Fibroblast of the conjunctiva (primary cell): ENCODE data around the gene EMILIN1.
"Not testable (repeated sequence)": the region's sequence is repeated elsewhere in the genome, so short reads cannot be mapped to it uniquely, and the experiment has no call there.

Source experiments
- DNase-seq: peaks from one replicate; pipeline ENCODE4 v3.0.0-alpha.2; 2010; ENCODE audit warnings: low read depth

The EMILIN1 gene

GRCh38 chr2:27094353-27094984, 16.1 kb downstream of the EMILIN1 start:
- DNase-seq: no peak

GRCh38 chr2:27095427-27095744, 17.0 kb downstream of the EMILIN1 start:
- DNase-seq: no peak

- DNase-seq: no peak
Measured at GRCh38 chr2:27095745-27096651, 17.6 kb downstream of the EMILIN1 start.

GRCh38 chr2:27096748-27097297, 18.4 kb downstream of the EMILIN1 start:
- DNase-seq: no peak

- DNase-seq: no peak
Measured at GRCh38 chr2:27097341-27097740, 18.9 kb downstream of the EMILIN1 start.

GRCh38 chr2:27099334-27099955, 21.0 kb downstream of the EMILIN1 start:
- DNase-seq: no peak

- no peak for DNase-seq
Measured at GRCh38 chr2:27100036-27100435, 21.6 kb downstream of the EMILIN1 start.

GRCh38 chr2:27102329-27102728, 23.9 kb downstream of the EMILIN1 start:
- DNase-seq: no peak

GRCh38 chr2:27105981-27106380, 27.6 kb downstream of the EMILIN1 start:
- no peak for DNase-seq

- DNase-seq: no peak
Measured at GRCh38 chr2:27108221-27108620, 29.8 kb downstream of the EMILIN1 start.

- no peak for DNase-seq
Measured at GRCh38 chr2:27109083-27109482, 30.7 kb downstream of the EMILIN1 start.

GRCh38 chr2:27110603-27111352, 32.4 kb downstream of the EMILIN1 start:
- not testable (repeated sequence) for DNase-seq

- not testable (repeated sequence) for DNase-seq
Measured at GRCh38 chr2:27111392-27112078, 33.1 kb downstream of the EMILIN1 start.

- no peak for DNase-seq
Measured at GRCh38 chr2:27115519-27115918, 37.1 kb downstream of the EMILIN1 start.

- no peak for DNase-seq
Measured at GRCh38 chr2:27117995-27118524, 39.6 kb downstream of the EMILIN1 start.

- DNase-seq: no peak
Measured at GRCh38 chr2:27118525-27119329, 40.3 kb downstream of the EMILIN1 start, which contains the start of gene CGREF1. TSS of gene CGREF1 (minus strand) at chr2:27119128. CDS start at chr2:27104366, 14,762 bp downstream.

- DNase-seq: not testable (repeated sequence)
Measured at GRCh38 chr2:27119330-27119670, 40.9 kb downstream of the EMILIN1 start.

GRCh38 chr2:27121906-27122305, 43.5 kb downstream of the EMILIN1 start:
- no peak for DNase-seq

- DNase-seq: no peak
Measured at GRCh38 chr2:27122791-27123190, 44.4 kb downstream of the EMILIN1 start.
